Psoas muscle (tissue), 8 donors: Measurements from ENCODE around the gene MAPK6. TPM values are rescaled to one million over a fixed set of nuclear protein-coding genes. Genes with fewer than 3 reads are reported as not detected.
A peak's percentile ranks its signal among the peaks of the same experiment; 100 is the strongest.
"Not testable (repeated sequence)": the region's sequence is repeated elsewhere in the genome, so short reads cannot be mapped to it uniquely, and the experiment has no call there.

Experiments used
- ATAC-seq, 4 donors: fragments of 200-7000 bp; cut with Tn5 transposase; one replicate each; pipeline ENCODE4 v1.9.1; 2020; ENCODE audit warnings: moderate library complexity in 3 of 4, mild to moderate bottlenecking in 2 of 4
- DNase-seq, 2 donors: peaks; one replicate each; pipeline ENCODE4 v3.0.0-alpha.2; 2020
- H3K27ac ChIP-seq: fragments of 200-600 bp; one replicate; pipeline ENCODE4 v1.8.0; 2022
- H3K27me3 ChIP-seq, 3 donors: fragments of 200-600 bp in 1 of 3; one replicate each; pipeline versions ENCODE4 v1.6.1 to v1.8.0; 2013 to 2022; ENCODE audit warnings: low read length in 2 of 3, mild to moderate bottlenecking in 2 of 3, moderate library complexity in 1 of 3; ENCODE audit not compliant: insufficient read depth in 3 of 3
- H3K36me3 ChIP-seq, 2 donors: fragments of 200-600 bp in 1 of 2; one replicate each; pipeline versions ENCODE4 v1.6.1 to v1.8.0; 2013 to 2022; ENCODE audit warnings: low read depth in 1 of 2, mild to moderate bottlenecking in 1 of 2, moderate library complexity in 1 of 2; ENCODE audit not compliant: insufficient read depth in 1 of 2
- H3K4me1 ChIP-seq: fragments of 200-600 bp; one replicate; pipeline ENCODE4 v1.8.0; 2022
- H3K4me3 ChIP-seq: fragments of 200-600 bp; one replicate; pipeline ENCODE4 v1.8.0; 2022; ENCODE audit warnings: mild to moderate bottlenecking
- H3K9me3 ChIP-seq: fragments of 200-600 bp; one replicate; pipeline ENCODE4 v1.8.0; 2022
- WGBS, 3 donors: extraction: QIAGEN DNeasy Blood & Tissue Kit; methylation state at CpG; one replicate each; pipeline versions ENCODE4 v1.1.6 to v1.1.7; 2013; 5-methylcytosine and 5-hydroxymethylcytosine counted together
- intact Hi-C, 2 donors: fragments of 100-400 bp; cut with DNase I; formaldehyde crosslinking; loops; one replicate each; pipeline versions ENCODE4 v1.11.0 to v1.14.2; 2022
- polyA plus RNA-seq, 3 donors: library from polyadenylated mRNA; stranded (reverse); fragments of 200-250 nt; gene quantifications; one replicate each; pipeline ENCODE4 v1.2.3, GENCODE V29; 2013
- total RNA-seq, 4 donors: library from RNA; stranded (reverse); fragmentation: NEBNext Ultra II Directional in 2 of 4; extraction: Animal tissue kit (Norgen Biotek cat#: 25700) in 2 of 4; gene quantifications; one replicate each; pipeline versions ENCODE4 v1.2.1 to v1.2.4, GENCODE V29; 2021 to 2023
- TF ChIP-seq, protein P1 (sequence below): fragments of 200-600 bp; IDR thresholded peaks from one replicate; pipeline ENCODE4 v1.8.0; 2022; ENCODE audit warnings: antibody characterized with exemption
- donor health status: healthy with polysubstance abuse.
- donor health status: DM: no; HTN: no; CAD: no; lungs with moderate emphysema.
- donor health status: Bipolar disorder and iron deficiency.
- donor health status: healthy.
- donor health status: DM: yes; HTN: yes; CAD: no.
- donor health status: DM: no; HTN: no; CAD: no.
- donor health status: DM: no; HTN: no; CAD: no.
- donor health status: DM: yes; HTN: yes; CAD: no.

The MAPK6 gene
- total and polyA plus RNA-seq, 7 donors: 21.1 to 62.7 (median 48.5) TPM

DNA sequence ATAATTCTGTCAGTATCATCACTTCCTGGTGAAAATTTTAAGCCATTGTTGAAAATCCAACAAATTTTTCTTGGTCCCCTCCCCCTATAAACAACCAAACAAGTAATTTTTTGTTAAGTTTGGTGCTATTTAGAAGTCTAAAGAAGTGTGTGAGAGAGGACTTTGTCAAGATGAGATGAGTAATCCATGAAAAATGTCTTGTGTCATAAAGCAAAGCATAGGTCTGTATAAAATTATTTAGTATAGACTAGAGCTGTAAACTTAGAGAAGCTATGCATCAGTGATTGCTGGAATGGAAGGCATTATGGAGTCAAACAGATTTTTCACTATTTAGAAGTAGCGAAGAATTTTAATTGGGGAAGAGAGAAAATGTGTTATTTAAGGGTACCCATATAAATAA is 31.4 kb downstream of the MAPK6 start:
- TF ChIP-seq, protein P1, sequence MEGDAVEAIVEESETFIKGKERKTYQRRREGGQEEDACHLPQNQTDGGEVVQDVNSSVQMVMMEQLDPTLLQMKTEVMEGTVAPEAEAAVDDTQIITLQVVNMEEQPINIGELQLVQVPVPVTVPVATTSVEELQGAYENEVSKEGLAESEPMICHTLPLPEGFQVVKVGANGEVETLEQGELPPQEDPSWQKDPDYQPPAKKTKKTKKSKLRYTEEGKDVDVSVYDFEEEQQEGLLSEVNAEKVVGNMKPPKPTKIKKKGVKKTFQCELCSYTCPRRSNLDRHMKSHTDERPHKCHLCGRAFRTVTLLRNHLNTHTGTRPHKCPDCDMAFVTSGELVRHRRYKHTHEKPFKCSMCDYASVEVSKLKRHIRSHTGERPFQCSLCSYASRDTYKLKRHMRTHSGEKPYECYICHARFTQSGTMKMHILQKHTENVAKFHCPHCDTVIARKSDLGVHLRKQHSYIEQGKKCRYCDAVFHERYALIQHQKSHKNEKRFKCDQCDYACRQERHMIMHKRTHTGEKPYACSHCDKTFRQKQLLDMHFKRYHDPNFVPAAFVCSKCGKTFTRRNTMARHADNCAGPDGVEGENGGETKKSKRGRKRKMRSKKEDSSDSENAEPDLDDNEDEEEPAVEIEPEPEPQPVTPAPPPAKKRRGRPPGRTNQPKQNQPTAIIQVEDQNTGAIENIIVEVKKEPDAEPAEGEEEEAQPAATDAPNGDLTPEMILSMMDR: no peak
- Histone ChIP-seq H3K27me3 (no peaks in the 10 kb centered on the region), H3K4me1 (peaks cover 19% of the 10 kb centered on the region), H3K36me3 (peaks cover 0 to 42% of the 10 kb centered on the region in 2 donors), H3K4me3 (no peak overlapping the region), H3K27ac (no peak overlapping the region), H3K9me3 (no peaks in the 10 kb centered on the region)
- DNase-seq: no peak
- no peak for ATAC-seq
- intact Hi-C loops: no loop called here
- WGBS, 3 donors: 96 to 98% (median 97%) methylated on average over 1 of the region's 1 CpG

DNA sequence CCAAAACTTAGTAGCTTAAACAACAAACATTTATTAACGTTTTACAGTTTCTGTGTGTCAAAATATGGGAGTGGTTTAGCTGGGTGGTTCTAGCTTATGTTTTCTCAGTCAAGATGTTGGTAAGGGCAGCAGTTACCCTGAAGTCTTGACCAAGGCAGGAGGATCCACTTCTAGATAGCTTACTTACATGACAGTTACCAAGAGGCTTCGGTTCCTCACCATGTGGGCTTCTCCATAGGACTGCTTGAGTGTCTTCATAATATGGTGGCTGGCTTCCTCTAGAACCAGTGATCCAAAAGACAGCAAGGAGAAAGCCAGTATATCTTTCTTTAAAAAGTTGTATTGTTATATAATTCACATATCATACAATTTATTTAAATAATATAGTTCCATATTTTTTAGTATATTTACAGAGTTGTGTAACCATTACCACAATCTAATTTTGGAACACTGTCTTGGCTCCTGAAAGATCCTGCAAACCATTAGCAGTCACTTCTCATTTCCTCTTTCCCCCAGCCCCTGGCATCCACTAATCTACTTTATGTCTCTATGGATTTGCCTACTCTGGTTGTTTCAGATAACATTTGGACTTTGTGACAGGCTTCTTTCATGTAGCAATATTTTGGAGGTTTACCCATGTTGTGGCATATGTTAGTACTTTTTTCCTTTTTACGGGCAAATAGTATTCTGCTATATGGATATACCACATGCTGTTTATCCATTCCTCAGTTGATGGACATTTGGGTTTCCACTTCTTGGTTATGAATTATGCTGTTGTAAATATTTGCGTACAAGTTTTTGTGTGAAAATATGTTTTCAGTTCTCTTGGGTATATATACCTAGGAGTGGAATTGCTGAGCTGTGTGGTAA is 33.3 kb downstream of the MAPK6 start:
- ATAC-seq (peak in 3 of 4 donors; percentile 17 to 45 (median 18)), DNase-seq (no peak)
- 95 to 98% (median 95%) methylated on average over 4 of the region's 4 CpGs for WGBS, 3 donors
- no peak overlapping the region for H3K4me3 ChIP-seq
- H3K27me3 ChIP-seq: no peaks in the 10 kb centered on the region
- H3K4me1 ChIP-seq: peaks cover 11% of the 10 kb centered on the region
- no peaks in the 10 kb centered on the region for H3K9me3 ChIP-seq
- H3K27ac ChIP-seq: peak overlapping the region; percentile 36
- intact Hi-C loops: no loop called here
- H3K36me3 ChIP-seq: peaks cover 2 to 58% of the 10 kb centered on the region in 2 donors
- TF ChIP-seq, protein P1: no peak

DNA sequence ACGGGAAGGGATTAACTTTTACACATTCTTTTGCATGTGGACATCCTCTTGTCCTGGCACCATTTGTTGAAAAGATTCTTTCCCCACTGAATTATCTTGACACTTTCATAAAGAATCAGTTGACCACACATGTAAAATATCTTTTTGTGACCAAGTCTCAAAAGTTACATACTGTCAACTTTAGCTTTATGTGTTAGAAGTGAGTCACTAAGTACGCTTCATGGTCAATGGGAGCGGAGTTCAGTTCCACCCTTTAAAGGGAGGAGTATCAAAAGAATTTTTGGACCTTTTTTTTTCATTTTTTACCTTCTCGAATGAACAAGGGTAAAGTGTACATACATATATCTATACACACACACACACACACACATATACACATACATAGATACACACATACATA is 35.4 kb downstream of the MAPK6 start:
- H3K27me3 ChIP-seq: no peaks in the 10 kb centered on the region
- no peak overlapping the region for H3K27ac ChIP-seq
- DNase-seq: no peak
- peaks cover 11% of the 10 kb centered on the region for H3K4me1 ChIP-seq
- H3K4me3 ChIP-seq: no peak overlapping the region
- TF ChIP-seq, protein P1: no peak
- ATAC-seq: no peak
- intact Hi-C loops: no loop called here
- H3K9me3 ChIP-seq: no peaks in the 10 kb centered on the region
- peaks cover 6 to 67% of the 10 kb centered on the region in 2 donors for H3K36me3 ChIP-seq
- 93 to 97% (median 95%) methylated on average over 4 of the region's 4 CpGs for WGBS, 3 donors

DNA sequence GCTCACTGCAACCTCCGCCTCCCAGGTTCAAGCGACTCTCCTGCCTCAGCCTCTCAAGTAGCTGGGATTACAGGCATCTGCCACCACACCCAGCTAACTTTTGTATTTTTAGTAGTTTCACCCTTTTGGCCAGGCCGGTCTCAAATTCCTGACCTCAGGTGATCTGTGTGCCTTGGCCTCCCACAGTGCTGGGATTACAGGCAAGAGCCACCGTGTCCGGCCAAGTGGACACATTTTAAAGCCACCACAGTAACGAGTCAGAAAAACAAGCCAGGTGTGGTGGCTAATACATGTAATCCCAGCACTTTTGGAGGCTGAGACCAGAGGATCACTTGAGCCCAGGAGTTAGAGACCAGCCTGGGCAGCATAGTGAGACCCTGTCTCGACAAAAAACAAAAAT is 35.8 kb downstream of the MAPK6 start:
- H3K27ac ChIP-seq, DNase-seq, H3K27me3 ChIP-seq, H3K9me3 ChIP-seq, intact Hi-C loops, ATAC-seq, H3K4me3 ChIP-seq: not testable (repeated sequence)
- H3K36me3 ChIP-seq: peaks cover 11 to 69% of the 10 kb centered on the region in 2 donors
- WGBS, 3 donors: 53 to 70% (median 55%) methylated on average over 7 of the region's 7 CpGs
- H3K4me1 ChIP-seq: peaks cover 11% of the 10 kb centered on the region

DNA sequence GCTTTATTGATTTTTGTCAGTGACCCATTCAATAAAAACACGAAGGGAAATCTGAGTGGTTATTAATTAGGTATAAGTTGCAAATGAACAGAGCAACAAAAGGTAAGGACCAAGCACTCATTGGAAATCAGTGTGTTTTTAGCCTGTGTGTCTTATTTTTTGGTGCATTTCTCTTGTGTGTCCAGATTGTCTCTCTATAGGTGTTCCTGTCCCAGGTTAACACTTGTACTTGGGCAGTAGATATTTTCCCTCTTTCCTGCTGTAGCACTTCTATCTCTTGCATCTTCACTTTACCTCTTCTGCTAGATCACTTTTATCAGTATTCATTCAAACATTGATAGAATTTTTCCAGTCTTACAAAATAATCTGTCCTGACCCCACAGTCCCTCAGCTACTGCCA is 37.0 kb downstream of the MAPK6 start:
- 94 to 100% (median 100%) methylated on average over 1 of the region's 1 CpG for WGBS, 3 donors
- intact Hi-C loops: no loop called here
- TF ChIP-seq, protein P1: no peak
- Histone ChIP-seq H3K27ac (no peak overlapping the region), H3K4me3 (no peak overlapping the region), H3K36me3 (peaks cover 20 to 69% of the 10 kb centered on the region in 2 donors), H3K27me3 (no peaks in the 10 kb centered on the region), H3K4me1 (peaks cover 11% of the 10 kb centered on the region), H3K9me3 (no peaks in the 10 kb centered on the region)
- DNase-seq (no peak), ATAC-seq (no peak)
